Fibroblast of villous mesenchyme (primary cell): ENCODE data around the gene TNKS2. TPM values are rescaled to one million over a fixed set of nuclear protein-coding genes. Genes with fewer than 3 reads are reported as not detected.
"Not testable (repeated sequence)": the region's sequence is repeated elsewhere in the genome, so short reads cannot be mapped to it uniquely, and the experiment has no call there.

Source experiments
- DNase-seq: peaks from one replicate; pipeline ENCODE4 v3.0.0-alpha.2; 2010; ENCODE audit warnings: low read depth
- H3K4me3 ChIP-seq: 2 replicates; pipeline ENCODE4 v1.5.1; 2011; ENCODE audit warnings: low read depth, mild to moderate bottlenecking, low read length
- CTCF ChIP-seq: IDR thresholded peaks from 2 replicates; pipeline ENCODE4 v1.5.1; 2012; ENCODE audit warnings: low read depth, mild to moderate bottlenecking, low read length; ENCODE audit not compliant: insufficient read depth
- total RNA-seq: library from RNA; depleted of rRNA; stranded (reverse); fragments of >200 nt; gene quantifications from 2 replicates; pipeline ENCODE4 v1.2.3, GENCODE V29; 2012

The TNKS2 gene
- total RNA-seq, 1 donor, result 57.4 TPM

GRCh38 chr10:91800756-91801155 is 2.5 kb downstream of the TNKS2 start:
- TF ChIP-seq CTCF, result no peak
- no peak for DNase-seq
- H3K4me3 ChIP-seq, result no peak overlapping the region

- no peak for TF ChIP-seq CTCF
- no peak overlapping the region for H3K4me3 ChIP-seq
- no peak for DNase-seq
Measured at GRCh38 chr10:91803386-91804125, 5.3 kb downstream of the TNKS2 start.

GRCh38 chr10:91804126-91804510 is 5.9 kb downstream of the TNKS2 start:
- DNase-seq, result no peak
- no peak overlapping the region for H3K4me3 ChIP-seq
- no peak for TF ChIP-seq CTCF

GRCh38 chr10:91805110-91805838 is 7.0 kb downstream of the TNKS2 start:
- DNase-seq, result peak; percentile 12
- no peak overlapping the region for H3K4me3 ChIP-seq
- TF ChIP-seq CTCF, result no peak

GRCh38 chr10:91807264-91807663 is 9.0 kb downstream of the TNKS2 start:
- not testable (repeated sequence) for DNase-seq, H3K4me3 ChIP-seq

GRCh38 chr10:91813251-91813650 is 15.0 kb downstream of the TNKS2 start:
- TF ChIP-seq CTCF, result no peak
- no peak for DNase-seq
- H3K4me3 ChIP-seq, result no peak overlapping the region

- DNase-seq, result no peak
- no peak overlapping the region for H3K4me3 ChIP-seq
- TF ChIP-seq CTCF, result no peak
Measured at GRCh38 chr10:91816981-91817380, 18.8 kb downstream of the TNKS2 start.
